ENCODE results near the gene ADCK1.

The ADCK1 gene

GRCh38 chr14:77849711-77850110 lies 49.8 kb downstream of the ADCK1 start:
- DNase-seq (ENCODE audit: extremely low read depth, low read depth): peak; percentile 9
- no peak for TF ChIP-seq CTCF (IDR thresholded peaks at IDR 0.05; ENCODE audit: low read depth, low read length, missing control alignments)
- no peak overlapping the region for H3K4me3 ChIP-seq (replicated peaks; ENCODE audit: low read depth, low read length)

- no peak for TF ChIP-seq CTCF (IDR thresholded peaks at IDR 0.05; ENCODE audit: low read depth, low read length, missing control alignments)
- H3K4me3 ChIP-seq (replicated peaks; ENCODE audit: low read depth, low read length): no peak overlapping the region
- DNase-seq (ENCODE audit: extremely low read depth, low read depth): no peak
Measured at GRCh38 chr14:77853919-77854318, 54.0 kb downstream of the ADCK1 start.

- DNase-seq (ENCODE audit: extremely low read depth, low read depth): no peak
- no peak overlapping the region for H3K4me3 ChIP-seq (replicated peaks; ENCODE audit: low read depth, low read length)
- TF ChIP-seq CTCF (IDR thresholded peaks at IDR 0.05; ENCODE audit: low read depth, low read length, missing control alignments): no peak
Measured at GRCh38 chr14:77856941-77857340, 57.0 kb downstream of the ADCK1 start.

- no peak for DNase-seq (ENCODE audit: extremely low read depth, low read depth)
- H3K4me3 ChIP-seq (replicated peaks; ENCODE audit: low read depth, low read length): no peak overlapping the region
- TF ChIP-seq CTCF (IDR thresholded peaks at IDR 0.05; ENCODE audit: low read depth, low read length, missing control alignments): no peak
Measured at GRCh38 chr14:77859934-77860570, 60.1 kb downstream of the ADCK1 start.

GRCh38 chr14:77861201-77861600 lies 61.3 kb downstream of the ADCK1 start:
- TF ChIP-seq CTCF (IDR thresholded peaks at IDR 0.05; ENCODE audit: low read depth, low read length, missing control alignments): no peak
- H3K4me3 ChIP-seq (replicated peaks; ENCODE audit: low read depth, low read length): no peak overlapping the region
- no peak for DNase-seq (ENCODE audit: extremely low read depth, low read depth)

- peak; percentile 99 for TF ChIP-seq CTCF (IDR thresholded peaks at IDR 0.05; ENCODE audit: low read depth, low read length, missing control alignments)
- no peak overlapping the region for H3K4me3 ChIP-seq (replicated peaks; ENCODE audit: low read depth, low read length)
Measured at GRCh38 chr14:77862154-77862786, 62.4 kb downstream of the ADCK1 start.

More at GRCh38 chr14:77862154-77862786, 62.4 kb downstream of the ADCK1 start:
- peak; percentile 24 for DNase-seq (ENCODE audit: extremely low read depth, low read depth)
